MV-4-11 (cell line): ENCODE data around the gene STARD3.

Experiments
- DNase-seq: peaks from one replicate; lab custom pipeline; 2025; lab: John Stamatoyannopoulos, UW

STARD3 gene

DNA sequence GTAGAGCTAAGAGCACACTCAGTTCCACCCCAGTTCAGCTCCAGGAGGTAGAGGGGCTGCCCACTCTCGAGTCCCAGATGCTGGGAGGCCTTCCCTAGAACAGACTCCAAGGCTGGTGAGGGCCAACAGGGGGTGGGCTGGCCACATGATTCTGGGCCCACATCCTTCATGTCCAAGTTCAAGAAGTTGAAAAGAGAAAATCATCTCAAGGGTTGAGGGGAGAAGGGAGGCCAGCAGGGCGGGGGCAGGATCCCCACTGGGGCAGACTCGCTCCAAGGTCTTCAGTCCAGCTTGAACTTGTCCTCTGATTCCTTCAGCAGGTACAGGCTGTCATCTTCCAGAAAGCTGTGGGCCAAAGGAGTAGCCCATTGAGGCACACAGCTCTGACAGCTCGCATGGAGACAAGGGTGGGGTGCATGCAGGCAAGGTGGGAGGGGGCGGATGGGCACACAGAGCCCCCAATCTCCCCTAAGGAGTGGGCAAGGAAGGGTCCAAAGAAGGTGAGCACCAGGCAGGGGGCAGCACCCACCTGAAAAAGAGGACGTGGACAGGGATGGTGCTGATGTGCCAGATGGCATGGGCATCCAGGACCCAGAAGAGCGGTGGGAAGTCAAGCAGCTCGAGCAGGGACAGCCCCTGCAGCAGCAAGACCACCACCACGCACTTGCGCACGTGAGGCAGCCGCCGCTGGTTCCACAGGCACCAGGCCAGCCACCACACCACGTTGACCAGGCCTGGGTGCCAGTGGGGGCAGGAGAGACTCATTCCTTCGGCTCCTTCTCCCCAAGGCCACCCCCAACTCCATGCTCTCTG, 35.8 kb downstream of the STARD3 start:
- no peak for DNase-seq

GRCh38 chr17:39673335-39674081, 36.6 kb downstream of the STARD3 start:
- no peak for DNase-seq

GRCh38 chr17:39674179-39674578, 37.2 kb downstream of the STARD3 start:
- DNase-seq: no peak

GRCh38 chr17:39674702-39675389, 37.9 kb downstream of the STARD3 start:
- no peak for DNase-seq

GRCh38 chr17:39675390-39676082, 38.6 kb downstream of the STARD3 start:
- DNase-seq: no peak

DNA sequence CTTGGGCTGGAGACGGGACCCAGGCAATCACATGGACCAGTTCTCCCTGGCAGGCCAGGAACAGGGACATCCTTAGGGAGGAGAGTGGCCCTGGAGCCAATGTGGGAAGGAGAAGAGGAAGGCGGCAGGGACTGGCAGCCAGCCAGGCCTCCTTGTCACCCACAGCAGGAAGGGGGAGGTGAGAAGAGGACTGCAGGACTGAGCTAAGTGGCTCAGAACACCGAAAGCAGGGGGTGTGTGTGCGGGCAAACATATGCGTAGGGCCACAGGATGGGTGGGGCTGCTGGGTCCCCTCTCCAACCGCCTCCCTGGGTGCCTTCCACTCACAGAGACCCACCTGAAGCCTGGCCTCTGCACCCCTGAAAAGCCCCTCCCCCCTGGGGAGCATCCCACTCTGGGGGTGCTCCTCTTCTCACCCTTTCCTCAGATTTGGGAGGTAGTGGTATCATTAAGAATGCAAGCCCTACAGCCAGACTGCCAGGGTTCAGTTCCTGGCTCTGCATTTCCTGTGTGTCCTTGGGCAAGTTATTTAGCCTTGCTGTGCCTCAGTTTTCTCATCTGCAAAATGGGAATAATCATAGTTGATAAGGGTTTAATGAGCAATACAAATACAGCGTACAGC, 39.4 kb downstream of the STARD3 start:
- peak; percentile 32 for DNase-seq

- DNase-seq: no peak
Observed at GRCh38 chr17:39677072-39677471, 40.1 kb downstream of the STARD3 start.

GRCh38 chr17:39677542-39678339, 40.8 kb downstream of the STARD3 start:
- DNase-seq: no peak

GRCh38 chr17:39678340-39679116, 41.6 kb downstream of the STARD3 start:
- DNase-seq: no peak

- DNase-seq: no peak
Observed at GRCh38 chr17:39679521-39680192, 42.7 kb downstream of the STARD3 start.

- DNase-seq: no peak
Observed at GRCh38 chr17:39683295-39683939, 46.5 kb downstream of the STARD3 start.

- no peak for DNase-seq
Observed at GRCh38 chr17:39684369-39685192, 47.6 kb downstream of the STARD3 start.

DNA sequence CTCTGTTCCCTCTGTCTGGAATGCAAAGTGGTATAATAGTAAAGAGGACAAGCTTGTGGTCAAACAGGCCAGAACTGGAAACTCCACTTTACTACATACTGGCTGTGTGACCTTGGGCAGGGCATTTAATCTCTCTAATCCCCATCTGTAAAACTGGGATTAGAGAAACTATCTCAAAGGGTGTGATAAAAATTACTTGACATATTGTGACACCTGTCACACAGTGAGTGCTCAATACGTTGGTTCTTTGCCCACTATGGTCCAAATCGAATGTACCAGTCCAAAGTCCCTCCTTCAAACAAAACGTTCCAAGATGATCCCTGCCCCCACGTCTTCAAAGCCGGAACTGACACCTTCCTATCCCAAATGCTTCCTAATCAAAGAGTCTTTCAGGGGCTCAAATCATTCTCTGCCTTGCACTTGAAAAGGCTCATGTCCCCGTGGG, 50.2 kb downstream of the STARD3 start:
- no peak for DNase-seq

DNA sequence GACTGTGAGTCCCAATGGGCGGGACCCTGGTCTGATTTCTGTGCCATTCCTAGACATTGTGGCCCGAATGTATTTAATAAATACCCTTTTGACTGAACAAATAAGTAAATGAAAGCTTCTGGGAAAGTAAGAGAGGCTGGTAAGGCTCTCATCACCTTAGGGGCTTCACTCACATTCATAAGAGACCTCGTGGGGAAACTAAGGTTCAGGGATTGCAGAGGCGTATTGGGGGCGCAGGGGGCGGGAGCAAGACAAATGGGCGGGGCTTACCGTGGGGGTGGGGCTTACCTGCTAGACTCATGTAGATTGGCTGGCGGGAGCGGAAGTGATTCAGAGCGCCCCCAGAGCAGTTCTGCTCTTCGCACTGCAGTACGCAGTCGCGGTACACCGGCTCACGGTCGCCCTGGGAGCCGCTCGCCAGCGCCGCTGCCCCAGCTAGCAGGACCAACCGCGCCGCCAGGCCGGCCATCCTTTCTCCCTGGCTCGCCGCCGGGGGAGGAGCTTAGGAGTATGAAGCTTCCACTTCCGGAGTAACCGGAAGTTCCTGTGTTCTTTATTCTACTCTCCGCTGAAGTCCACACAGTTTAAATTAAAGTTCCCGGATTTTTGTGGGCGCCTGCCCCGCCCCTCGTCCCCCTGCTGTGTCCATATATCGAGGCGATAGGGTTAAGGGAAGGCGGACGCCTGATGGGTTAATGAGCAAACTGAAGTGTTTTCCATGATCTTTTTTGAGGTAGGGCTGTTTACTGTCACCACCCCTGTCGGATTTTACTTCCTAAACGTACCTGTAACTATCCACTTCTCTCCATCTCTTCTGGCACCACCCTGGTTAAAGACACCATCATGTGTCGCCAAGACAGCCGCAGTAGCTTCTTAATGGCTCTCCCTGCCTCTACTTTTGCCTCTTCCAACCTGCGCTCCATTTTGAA, 50.9 kb downstream of the STARD3 start, which contains the start of gene PGAP3:
Gene PGAP3 (minus strand): TSS at position 512 of the 929 bp plus-strand sequence. CDS start 43 bp downstream, at position 469.
- DNase-seq: peak; percentile 95

- no peak for DNase-seq
Observed at GRCh38 chr17:39688475-39688835, 51.5 kb downstream of the STARD3 start.

- DNase-seq: no peak
Observed at GRCh38 chr17:39688945-39689344, 52.0 kb downstream of the STARD3 start.

DNA sequence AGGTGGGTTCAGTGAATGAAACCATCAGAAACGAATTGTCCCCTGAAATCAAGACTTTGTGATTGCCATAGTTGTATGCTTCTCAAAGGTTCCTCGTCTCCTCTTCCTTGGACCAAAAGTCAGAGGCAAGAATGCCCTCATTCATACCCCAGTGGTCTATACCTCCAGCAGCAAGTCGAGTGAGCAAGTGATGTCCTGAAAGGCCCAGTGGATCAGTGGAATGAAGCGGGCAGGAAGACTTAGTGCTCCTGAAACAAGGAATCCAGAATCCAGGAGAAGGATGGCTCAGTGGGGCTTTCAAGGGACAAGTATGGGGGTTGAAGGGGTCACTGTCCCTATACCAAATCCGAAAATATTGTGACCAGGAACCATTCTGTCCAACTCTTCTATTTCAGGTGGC, 57.6 kb downstream of the STARD3 start:
- DNase-seq: no peak
